ENCODE measurements around the gene PRCP. TPM values are rescaled to one million over a fixed set of nuclear protein-coding genes. Genes with fewer than 3 reads are reported as not detected.
A peak's percentile ranks its signal among the peaks of the same experiment; 100 is the strongest.

The PRCP gene
- polyA plus RNA-seq, 1 of the 3 experiments (the other 2 are of a cell fraction) = 65.0 TPM

GRCh38 chr11:82776377-82776776 lies 123.9 kb downstream of the PRCP start (continued):
- TF ChIP-seq REST (IDR thresholded peaks at IDR 0.05; ENCODE audit: low read depth, low read length) (no peak), GATA2 (CRISPR knock-in tag; IDR thresholded peaks at IDR 0.05) (no peak), JUND (IDR thresholded peaks at IDR 0.05) (no peak), MAX (IDR thresholded peaks at IDR 0.05; ENCODE audit: low read depth) (no peak), SMC3 (IDR thresholded peaks at IDR 0.05; ENCODE audit: low read depth, low read length) (no peak), MEF2A (IDR thresholded peaks at IDR 0.05; ENCODE audit: borderline replicate concordance, low read depth) (no peak), NRF1 (IDR thresholded peaks at IDR 0.05; ENCODE audit: low read depth, low read length) (no peak), CTCF (IDR thresholded peaks at IDR 0.05) (no peak)

- H3K27ac ChIP-seq (ENCODE audit: low read depth in 2 of 2, low read length in 1 of 2) = no peak overlapping the region
- H3K27me3 ChIP-seq (ENCODE audit: insufficient read depth) = no peaks in the 10 kb centered on the region
- no peaks in the 10 kb centered on the region for H3K36me3 ChIP-seq (replicated peaks in 1 of 2; ENCODE audit: control insufficient read depth in 1 of 2, insufficient read depth in 2 of 2, low read length in 1 of 2)
- H2AFZ ChIP-seq (ENCODE audit: low read depth) = peak overlapping the region; percentile 17; the same call in 1 of the 2 replicates
- POLR2A ChIA-PET = no interaction called here
- H3K4me1 ChIP-seq (ENCODE audit: control insufficient read depth in 1 of 2, insufficient read depth in 2 of 2, low read depth in 1 of 2, low read length in 1 of 2) = no peaks in the 10 kb centered on the region
- H3F3A ChIP-seq (replicated peaks; ENCODE audit: insufficient read depth) = no peaks in the 10 kb centered on the region
- peak overlapping the region in 1 of 2 experiments; percentile 16; a peak in 1 of 4 replicates for H3K4me3 ChIP-seq (ENCODE audit: low read depth in 2 of 2, low read length in 1 of 2)
- no peaks in the 10 kb centered on the region for H3K9me2 ChIP-seq
- peak; percentile 32 for DNase-seq
- 7% methylated on average over 3 of the region's 3 CpGs for WGBS (ENCODE audit: low lambda C conversion rate)
- no peaks in the 10 kb centered on the region for H3K9me3 ChIP-seq
- CTCF ChIA-PET = interaction anchor here (0.6 to 2.4 kb wide), 7 partner anchors 9 to 92 kb away, joined by 3 to 10 read pairs (median 5); partner anchors contain the start of gene FAM181B
- no peaks in the 10 kb centered on the region for H3K79me2 ChIP-seq (ENCODE audit: insufficient read depth)
- no peak overlapping the region for H3K4me2 ChIP-seq
- no peaks in the 10 kb centered on the region for H4K20me1 ChIP-seq (ENCODE audit: insufficient read depth)
- TF ChIP-seq MEF2A (IDR thresholded peaks at IDR 0.05; ENCODE audit: borderline replicate concordance, low read depth) = no peak
- TF ChIP-seq RFX5 (IDR thresholded peaks at IDR 0.05; ENCODE audit: low read length) = no peak
- peak; percentile 58 for TF ChIP-seq RAD21 (IDR thresholded peaks at IDR 0.05; ENCODE audit: low read length)
- TF ChIP-seq NRF1 (IDR thresholded peaks at IDR 0.05; ENCODE audit: low read depth, low read length) = no peak
- no peak for TF ChIP-seq FOXM1 (IDR thresholded peaks at IDR 0.05; ENCODE audit: low read depth)
- TF ChIP-seq ZBTB33 (IDR thresholded peaks at IDR 0.05; ENCODE audit: borderline replicate concordance, low read depth) = no peak
- no peak for TF ChIP-seq TAF1 (IDR thresholded peaks at IDR 0.05; ENCODE audit: borderline replicate concordance, low read depth, low read length)
- TF ChIP-seq SMC3 (IDR thresholded peaks at IDR 0.05; ENCODE audit: low read depth, low read length) = peak; percentile 46
- no peak for TF ChIP-seq JUND (IDR thresholded peaks at IDR 0.05)
- peak; percentile 64 for TF ChIP-seq CTCF (IDR thresholded peaks at IDR 0.05)
- no peak for TF ChIP-seq GATA2 (CRISPR knock-in tag; IDR thresholded peaks at IDR 0.05)
- H3K9ac ChIP-seq = no peak overlapping the region
Measured at GRCh38 chr11:82775736-82776346, 124.4 kb downstream of the PRCP start.

Measured in SK-N-SH (cell line).